RWPE2 (cell line): ENCODE results near the gene TRPV4.

Experiments
- ATAC-seq: fragments of 200-7000 bp; cut with Tn5 transposase; 3 replicates; pipeline ENCODE4 v1.9.1; 2021; ENCODE audit warnings: low read depth
- DNase-seq: peaks from one replicate; pipeline ENCODE4 v3.0.0-alpha.2; 2020; ENCODE audit warnings: low spot score
- H3K27ac ChIP-seq: fragments of 450-650 bp; 2 replicates; pipeline ENCODE4 v1.5.1; 2017; ENCODE audit warnings: mild to moderate bottlenecking; ENCODE audit not compliant: poor library complexity, severe bottlenecking
- H3K27me3 ChIP-seq: fragments of 250-450 bp; sonication (Bioruptor Pico); 2 replicates; pipeline ENCODE4 v1.5.1; 2021; ENCODE audit warnings: mild to moderate bottlenecking, moderate library complexity; ENCODE audit not compliant: insufficient read depth, poor library complexity, severe bottlenecking
- H3K36me3 ChIP-seq: fragments of 250-450 bp; sonication (Bioruptor Pico); 2 replicates; pipeline ENCODE4 v1.5.1; 2020; ENCODE audit warnings: low read depth, mild to moderate bottlenecking, moderate library complexity
- H3K4me1 ChIP-seq: fragments of 250-450 bp; sonication (Bioruptor Pico); 2 replicates; pipeline ENCODE4 v1.5.1; 2021; ENCODE audit warnings: mild to moderate bottlenecking, moderate library complexity; ENCODE audit not compliant: insufficient read depth, poor library complexity, severe bottlenecking
- H3K4me3 ChIP-seq: fragments of 250-450 bp; sonication (Bioruptor Pico); 2 replicates; pipeline ENCODE4 v1.5.1; 2021; ENCODE audit warnings: mild to moderate bottlenecking, moderate library complexity; ENCODE audit not compliant: severe bottlenecking
- H3K9me3 ChIP-seq: fragments of 250-450 bp; sonication (Bioruptor Pico); 2 replicates; pipeline ENCODE4 v1.5.1; 2021; ENCODE audit warnings: mild to moderate bottlenecking, moderate library complexity; ENCODE audit not compliant: severe bottlenecking
- CTCF ChIP-seq: fragments of 450-650 bp; IDR thresholded peaks from one replicate; pipeline ENCODE4 v1.5.1; 2017; ENCODE audit warnings: mild to moderate bottlenecking, moderate library complexity; ENCODE audit not compliant: poor library complexity, severe bottlenecking

The TRPV4 gene

DNA sequence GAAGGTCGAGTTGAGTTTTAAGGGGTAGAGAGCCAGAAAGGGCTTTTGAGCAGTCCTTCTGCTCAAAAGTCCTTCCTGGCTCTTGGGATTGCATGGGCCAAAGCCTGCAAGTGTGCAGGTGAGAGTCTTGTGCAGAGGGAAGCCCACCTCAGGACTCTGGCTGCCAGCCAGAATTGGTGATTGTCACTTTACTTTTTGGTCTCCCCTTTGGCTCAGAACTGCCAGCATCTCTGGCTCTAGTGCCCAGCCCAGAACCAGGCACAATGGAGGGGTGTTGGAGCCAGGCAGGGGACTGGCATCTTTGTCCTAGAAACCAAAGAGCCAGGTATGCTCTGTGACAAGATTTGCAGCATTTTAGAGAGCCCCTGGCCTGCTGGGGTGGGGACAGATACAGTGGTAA is 96.1 kb downstream of the TRPV4 start:
- H3K9me3 ChIP-seq: no peaks in the 10 kb centered on the region
- ATAC-seq (no peak), DNase-seq (peak; percentile 15)
- no peak for TF ChIP-seq CTCF
- no peak overlapping the region for H3K4me3 ChIP-seq
- no peak overlapping the region for H3K27ac ChIP-seq
- H3K36me3 ChIP-seq: no peaks in the 10 kb centered on the region
- H3K27me3 ChIP-seq: no peaks in the 10 kb centered on the region
- H3K4me1 ChIP-seq: no peaks in the 10 kb centered on the region

GRCh38 chr12:109736552-109737108 is 96.6 kb downstream of the TRPV4 start:
- Histone ChIP-seq H3K27ac (no peak overlapping the region), H3K4me3 (no peak overlapping the region), H3K4me1 (no peaks in the 10 kb centered on the region), H3K9me3 (no peaks in the 10 kb centered on the region), H3K27me3 (no peaks in the 10 kb centered on the region), H3K36me3 (no peaks in the 10 kb centered on the region)
- no peak for TF ChIP-seq CTCF
- peak; percentile 49 for ATAC-seq
- peak; percentile 56 for DNase-seq

DNA sequence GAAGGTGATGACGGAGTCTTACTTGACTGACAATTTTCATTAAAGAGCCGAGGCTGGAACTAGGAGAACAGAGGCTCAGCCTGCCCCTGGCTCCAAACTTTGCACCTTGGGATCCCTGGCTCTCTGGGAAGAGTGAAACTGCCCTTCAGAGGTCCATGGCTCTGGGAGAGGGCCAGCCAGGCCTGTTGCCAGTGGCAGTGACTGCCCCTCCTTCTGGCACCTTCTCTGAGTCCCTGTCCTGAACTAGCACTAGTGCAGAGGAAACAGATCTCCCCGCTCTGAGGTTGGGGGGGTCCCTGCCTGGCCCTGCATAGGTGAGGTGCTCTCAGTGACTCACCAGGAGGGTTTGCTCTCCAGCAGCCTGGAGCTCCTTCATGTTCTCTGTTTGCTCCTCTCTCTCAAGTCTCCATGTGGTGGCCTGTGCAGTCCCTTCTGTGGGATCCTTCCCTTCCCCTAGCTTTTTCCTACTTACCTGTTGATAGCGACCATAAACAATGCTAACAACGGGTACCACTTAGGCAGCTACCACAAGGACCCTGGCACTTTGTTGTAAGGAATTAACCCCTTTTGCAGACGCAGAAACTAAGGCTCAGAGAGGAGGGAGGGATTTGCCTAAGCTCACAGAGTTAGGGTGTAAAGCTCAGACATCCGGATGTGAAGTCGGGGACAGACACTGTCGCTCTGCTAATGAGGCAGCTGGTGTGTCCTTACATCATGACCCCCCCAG is 97.2 kb downstream of the TRPV4 start:
- no peaks in the 10 kb centered on the region for H3K4me1 ChIP-seq
- ATAC-seq (no peak), DNase-seq (peak; percentile 29)
- no peak for TF ChIP-seq CTCF
- no peaks in the 10 kb centered on the region for H3K27me3 ChIP-seq
- H3K9me3 ChIP-seq: no peaks in the 10 kb centered on the region
- H3K4me3 ChIP-seq: no peak overlapping the region
- H3K27ac ChIP-seq: no peak overlapping the region
- H3K36me3 ChIP-seq: no peaks in the 10 kb centered on the region

DNA sequence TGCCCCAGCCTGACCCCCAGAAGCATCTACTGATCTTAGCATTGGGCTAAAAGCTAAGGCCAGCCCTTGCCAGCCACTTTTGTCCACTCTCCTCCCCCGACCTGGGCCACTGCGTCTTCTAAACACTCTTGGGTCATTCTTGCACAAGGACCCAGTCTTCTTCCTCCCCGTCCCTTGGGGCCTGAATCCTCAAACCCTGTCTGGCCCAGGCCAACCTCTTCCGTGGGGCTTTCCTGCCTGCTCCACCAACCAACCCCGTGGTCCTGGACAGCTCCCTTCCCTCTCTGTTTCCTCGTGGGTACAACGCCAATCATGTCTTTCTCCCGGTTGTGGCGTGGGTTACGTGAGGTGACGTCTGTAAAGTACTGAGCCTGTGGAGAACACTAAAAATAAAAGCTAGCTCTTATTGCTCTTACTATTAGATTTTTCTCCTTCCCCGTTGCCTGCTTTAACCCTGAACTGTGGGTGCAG is 98.1 kb downstream of the TRPV4 start:
- no peak for TF ChIP-seq CTCF
- no peaks in the 10 kb centered on the region for H3K4me1 ChIP-seq
- H3K27ac ChIP-seq: no peak overlapping the region
- no peaks in the 10 kb centered on the region for H3K9me3 ChIP-seq
- H3K36me3 ChIP-seq: no peaks in the 10 kb centered on the region
- DNase-seq (peak; percentile 36), ATAC-seq (no peak)
- H3K4me3 ChIP-seq: no peak overlapping the region
- H3K27me3 ChIP-seq: no peaks in the 10 kb centered on the region
